Astrocyte (in vitro differentiated cells and primary cell): Measurements from ENCODE around the gene GRB2.

Experiments
- EZH2 ChIP-seq: IDR thresholded peaks from 2 replicates; pipeline ENCODE4 v1.6.1; 2012; ENCODE audit warnings: mild to moderate bottlenecking, low read length, inconsistent platforms; ENCODE audit not compliant: insufficient read depth
- TF ChIP-seq, protein P1 (sequence below): IDR thresholded peaks from 2 replicates; pipeline ENCODE4 v1.5.1; 2011; ENCODE audit warnings: low read depth, mild to moderate bottlenecking, inconsistent platforms, low read length, moderate library complexity; ENCODE audit not compliant: insufficient read depth

DNA sequence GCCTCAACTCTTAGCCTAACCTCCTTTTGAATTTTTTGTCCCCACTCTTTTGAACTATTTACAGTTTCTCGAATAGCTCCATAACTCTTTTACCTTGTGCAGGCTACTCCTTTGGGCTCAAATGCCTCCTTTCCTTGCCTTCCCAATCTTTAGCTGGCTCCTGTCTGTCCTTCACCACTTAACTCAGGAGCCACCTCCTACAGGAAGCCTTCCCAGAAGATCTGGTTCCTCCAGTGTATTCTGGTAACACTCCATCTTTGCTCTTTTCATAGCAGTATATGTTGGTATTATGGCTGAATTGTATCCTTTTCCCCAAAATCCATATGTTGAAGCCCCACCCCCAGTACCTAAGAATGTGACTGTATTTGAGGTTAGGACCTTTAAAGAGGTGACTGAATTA, 9.0 kb upstream of the GRB2 start:
- TF ChIP-seq, protein P1, sequence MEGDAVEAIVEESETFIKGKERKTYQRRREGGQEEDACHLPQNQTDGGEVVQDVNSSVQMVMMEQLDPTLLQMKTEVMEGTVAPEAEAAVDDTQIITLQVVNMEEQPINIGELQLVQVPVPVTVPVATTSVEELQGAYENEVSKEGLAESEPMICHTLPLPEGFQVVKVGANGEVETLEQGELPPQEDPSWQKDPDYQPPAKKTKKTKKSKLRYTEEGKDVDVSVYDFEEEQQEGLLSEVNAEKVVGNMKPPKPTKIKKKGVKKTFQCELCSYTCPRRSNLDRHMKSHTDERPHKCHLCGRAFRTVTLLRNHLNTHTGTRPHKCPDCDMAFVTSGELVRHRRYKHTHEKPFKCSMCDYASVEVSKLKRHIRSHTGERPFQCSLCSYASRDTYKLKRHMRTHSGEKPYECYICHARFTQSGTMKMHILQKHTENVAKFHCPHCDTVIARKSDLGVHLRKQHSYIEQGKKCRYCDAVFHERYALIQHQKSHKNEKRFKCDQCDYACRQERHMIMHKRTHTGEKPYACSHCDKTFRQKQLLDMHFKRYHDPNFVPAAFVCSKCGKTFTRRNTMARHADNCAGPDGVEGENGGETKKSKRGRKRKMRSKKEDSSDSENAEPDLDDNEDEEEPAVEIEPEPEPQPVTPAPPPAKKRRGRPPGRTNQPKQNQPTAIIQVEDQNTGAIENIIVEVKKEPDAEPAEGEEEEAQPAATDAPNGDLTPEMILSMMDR, result no peak
- TF ChIP-seq EZH2, result no peak
